Adrenal gland (tissue), 5 donors: ENCODE measurements around the gene CEACAM8.
"Not testable (repeated sequence)": the region's sequence is repeated elsewhere in the genome, so short reads cannot be mapped to it uniquely, and the experiment has no call there.

Source experiments
- CTCF ChIP-seq, 6 experiments: fragments of 450-650 bp in 4 of 6; fragments of 200-600 bp in 2 of 6; sonication (generic) in 1 of 6; IDR thresholded peaks; 1 replicate in 5 of 6; 2 replicates in 1 of 6; pipeline versions ENCODE4 v1.5.1 to v1.8.0; 2016 to 2021; ENCODE audit warnings: antibody characterized with exemption in 6 of 6, mild to moderate bottlenecking in 2 of 6, moderate library complexity in 1 of 6
- POLR2A ChIP-seq, 2 donors: fragments of 450-650 bp; IDR thresholded peaks; one replicate each; pipeline ENCODE4 v1.6.1; 2017; ENCODE audit warnings: antibody characterized with exemption in 2 of 2, mild to moderate bottlenecking in 2 of 2, moderate library complexity in 1 of 2
- donor health status: DM: no; HTN: no; CAD: no.

- not testable (repeated sequence) for TF ChIP-seq CTCF, POLR2A (IDR thresholded peaks at IDR 0.05)
Observed at GRCh38 chr19:42550521-42550920, 44.2 kb downstream of the CEACAM8 start.
